Retina (tissue), 1 donor: ENCODE results near the gene GSTM5.
"Not testable (repeated sequence)": the region's sequence is repeated elsewhere in the genome, so short reads cannot be mapped to it uniquely, and the experiment has no call there.

Experiments used
- DNase-seq: peaks from one replicate; pipeline ENCODE4 v3.0.0-alpha.2; 2016

The GSTM5 gene

DNA sequence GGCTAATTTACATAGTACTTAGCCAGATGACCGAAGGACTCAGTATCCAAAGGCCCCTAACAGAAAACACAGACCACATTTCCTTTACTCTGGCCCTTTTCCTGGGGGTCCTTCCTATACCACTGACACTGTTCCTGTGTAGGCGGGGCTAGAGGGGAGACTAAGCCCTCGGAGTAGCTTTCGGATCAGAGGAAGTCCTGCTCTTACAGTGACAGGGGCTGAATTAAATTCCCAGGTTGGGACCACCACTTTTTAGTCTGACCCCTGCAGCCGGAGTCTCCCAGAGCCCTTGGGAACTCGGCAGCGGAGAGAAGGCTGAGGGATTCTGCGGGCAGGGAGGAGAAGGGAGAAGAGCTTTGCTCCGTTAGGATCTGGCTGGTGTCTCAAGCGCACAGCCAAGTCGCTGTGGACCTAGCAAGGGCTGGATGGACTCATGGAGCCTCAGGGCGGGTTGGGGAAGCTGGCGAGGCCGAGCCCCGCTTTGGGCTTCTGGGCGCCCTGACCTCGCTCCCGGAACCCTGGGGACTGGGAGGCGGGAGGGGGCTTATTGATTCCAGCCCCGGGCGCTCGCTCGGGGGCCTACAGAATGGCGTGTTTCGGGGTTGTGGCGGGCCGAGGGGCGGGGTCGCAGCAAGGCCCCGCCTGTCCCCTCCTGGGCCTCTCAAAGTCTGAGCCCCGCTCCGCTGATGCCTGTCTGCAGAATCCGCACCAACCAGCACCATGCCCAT is at the start of gene GSTM5:
TSS of gene GSTM5 (plus strand) at position 659 of the 728 bp plus-strand sequence. CDS start at position 721, 62 bp downstream.
- DNase-seq: peak; percentile 69

DNA sequence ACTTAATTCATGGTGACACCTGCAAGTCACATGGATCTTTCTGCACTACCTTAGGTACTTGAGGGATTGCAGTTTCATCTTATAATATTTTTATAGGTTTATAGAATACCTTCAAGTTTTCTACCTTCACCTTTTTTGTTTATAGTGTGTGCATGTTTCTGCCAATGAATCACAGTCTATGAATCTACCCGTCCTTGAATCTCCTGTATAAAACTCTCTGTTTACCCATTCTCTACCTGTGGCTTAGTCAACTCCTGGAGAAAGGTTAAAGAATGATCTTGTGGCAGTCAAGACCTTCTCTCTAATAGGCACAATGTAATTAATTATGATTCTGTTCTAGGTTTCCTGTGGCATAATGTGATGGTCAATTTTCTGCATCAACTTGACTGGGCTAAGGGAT is 47.4 kb upstream of the GSTM5 start:
- DNase-seq: no peak

DNA sequence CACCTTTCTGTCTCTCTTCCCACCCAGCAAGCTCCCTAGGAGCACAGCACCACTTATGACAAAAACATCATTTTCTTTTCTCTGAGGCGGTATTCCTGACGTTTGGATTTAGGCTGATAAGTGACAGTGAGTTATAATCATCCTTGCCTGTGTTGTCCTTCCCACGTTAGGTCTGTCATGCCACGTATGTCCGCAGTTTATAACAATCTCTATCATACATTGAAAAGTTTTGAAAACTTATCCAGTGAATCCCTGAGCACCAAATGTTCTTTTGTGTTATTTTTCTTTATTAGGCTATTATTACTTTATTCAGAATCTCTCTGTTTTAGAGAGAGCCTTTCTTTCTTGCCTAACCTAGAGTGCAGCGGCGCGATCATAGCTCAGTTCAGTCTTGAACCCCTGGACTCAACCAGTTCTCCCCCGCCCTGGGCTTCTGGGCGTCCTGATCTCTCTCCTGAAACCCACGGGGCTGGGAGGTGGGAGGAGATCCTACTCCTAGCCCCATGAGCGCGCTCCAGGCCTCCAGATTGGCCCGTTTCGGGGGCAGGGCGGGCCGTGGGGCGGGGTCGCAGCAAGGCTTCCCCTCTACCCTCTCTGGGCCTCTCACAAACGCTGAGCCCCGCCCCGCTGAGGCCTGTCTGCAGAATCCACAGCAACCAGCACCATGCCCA is 44.5 kb upstream of the GSTM5 start, which contains the start of gene GSTM2:
TSS of gene GSTM2 (plus strand) at position 606 of the 671 bp plus-strand sequence. CDS start at position 665, 59 bp downstream.
- DNase-seq: peak; percentile 89

DNA sequence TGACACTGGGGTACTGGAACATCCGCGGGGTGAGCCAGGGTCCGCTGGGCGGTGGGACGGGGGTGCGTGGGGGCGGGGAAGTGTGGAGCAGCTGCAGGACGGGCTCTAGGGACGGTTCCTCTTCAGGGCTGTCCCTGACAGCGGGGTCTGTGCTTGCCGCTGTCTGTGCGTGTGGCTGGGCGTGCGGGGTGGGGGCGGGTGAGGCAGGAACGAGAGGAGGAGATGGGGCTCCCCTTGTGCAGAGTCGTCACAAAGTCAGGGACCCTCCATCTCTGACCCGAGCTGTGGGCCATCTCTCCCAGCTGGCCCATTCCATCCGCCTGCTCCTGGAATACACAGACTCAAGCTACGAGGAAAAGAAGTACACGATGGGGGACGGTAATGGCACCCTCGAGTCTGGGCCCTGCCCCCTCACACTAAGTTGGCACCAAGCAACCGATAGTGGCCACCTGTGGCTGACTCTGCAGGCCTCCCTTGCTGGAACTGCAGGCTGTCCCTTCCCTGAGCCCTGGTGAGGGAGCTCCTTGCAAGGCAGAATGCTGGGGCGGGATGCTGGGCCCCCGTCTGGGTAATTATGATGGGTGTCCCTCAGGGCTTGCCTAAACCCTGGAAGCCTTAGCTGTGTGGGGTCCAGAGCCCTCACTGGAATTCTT is 43.8 kb upstream of the GSTM5 start:
- DNase-seq: peak; percentile 35

DNA sequence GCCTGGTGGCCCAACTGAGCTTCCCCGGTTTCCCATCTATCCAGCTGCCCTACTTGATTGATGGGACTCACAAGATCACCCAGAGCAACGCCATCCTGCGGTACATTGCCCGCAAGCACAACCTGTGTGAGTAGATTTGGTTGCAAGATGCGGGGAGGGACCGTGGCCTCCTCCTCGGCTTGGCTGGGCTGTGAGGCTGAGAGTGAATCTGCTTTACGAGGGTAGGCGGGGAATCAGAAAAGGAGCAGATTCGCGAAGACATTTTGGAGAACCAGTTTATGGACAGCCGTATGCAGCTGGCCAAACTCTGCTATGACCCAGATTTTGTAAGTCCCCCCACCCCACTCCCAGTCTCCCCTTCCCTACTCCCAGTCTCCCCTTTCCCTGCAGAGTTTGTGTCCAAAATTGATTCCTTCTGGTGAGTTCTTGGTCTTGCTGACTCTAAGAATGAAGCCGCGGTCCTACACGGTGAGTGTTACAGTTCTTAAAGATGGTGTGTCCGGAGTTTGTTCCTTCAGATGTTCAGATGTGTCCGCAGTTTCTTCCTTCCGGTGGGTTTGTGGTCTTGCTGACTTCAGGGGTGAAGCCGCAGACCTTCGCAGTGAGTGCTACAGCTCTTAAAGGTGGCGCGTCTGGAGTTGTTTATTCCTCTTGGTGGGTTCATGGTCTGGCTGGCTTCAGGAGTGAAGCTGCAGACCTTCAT is 42.7 kb upstream of the GSTM5 start:
- no peak for DNase-seq

DNA sequence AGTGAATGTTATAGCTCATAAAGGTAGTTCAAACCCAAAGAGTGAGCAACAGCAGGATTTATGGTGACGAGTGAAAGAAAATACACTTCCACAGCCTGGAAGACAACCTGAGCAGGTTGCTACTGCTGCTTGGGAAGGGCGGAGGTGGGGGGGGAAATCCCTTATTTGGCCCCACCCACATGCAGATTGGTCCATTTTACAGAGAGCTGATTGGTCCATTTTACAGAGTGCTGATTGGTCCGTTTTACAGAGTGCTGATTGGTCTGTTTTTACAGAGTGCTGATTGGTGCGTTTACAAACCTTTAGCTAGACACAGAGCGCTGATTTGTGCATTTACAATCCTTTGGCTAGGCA is 42.1 kb upstream of the GSTM5 start:
- not testable (repeated sequence) for DNase-seq

DNA sequence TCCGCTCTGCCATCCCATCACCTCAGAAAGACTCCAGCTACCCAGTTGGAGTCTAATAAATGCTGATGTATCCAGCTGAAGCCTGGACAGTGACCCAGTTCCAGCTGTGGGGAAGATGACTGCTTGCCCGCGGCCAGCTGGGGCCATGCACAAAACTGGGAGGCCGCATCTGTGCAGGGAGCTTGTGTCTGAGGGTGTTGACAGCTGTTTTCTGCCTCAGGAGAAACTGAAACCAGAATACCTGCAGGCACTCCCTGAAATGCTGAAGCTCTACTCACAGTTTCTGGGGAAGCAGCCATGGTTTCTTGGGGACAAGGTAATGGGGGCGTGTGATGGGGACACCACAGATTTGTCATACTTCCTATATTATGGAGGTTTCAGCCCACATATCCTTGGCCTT is 41.0 kb upstream of the GSTM5 start:
- DNase-seq: no peak

DNA sequence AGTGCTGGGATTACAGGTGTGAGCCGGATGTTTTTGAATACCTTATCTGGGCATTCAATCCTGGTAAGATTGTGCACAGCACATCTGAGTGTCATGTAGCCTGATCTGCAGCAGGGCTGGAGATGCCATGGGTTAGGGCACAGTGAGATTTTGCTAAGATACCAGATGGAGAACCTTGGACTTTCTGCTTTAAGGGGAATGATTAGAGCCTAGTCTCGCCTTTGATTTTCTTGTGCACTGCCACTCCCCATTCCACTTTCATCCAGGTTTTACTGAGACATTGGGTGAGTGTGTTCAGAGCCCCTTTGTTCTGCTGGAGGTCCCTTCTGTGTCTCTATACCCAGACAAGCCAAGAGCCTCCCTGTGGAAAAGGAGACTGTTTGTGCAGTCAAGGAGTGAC is 38.2 kb upstream of the GSTM5 start:
- not testable (repeated sequence) for DNase-seq

DNA sequence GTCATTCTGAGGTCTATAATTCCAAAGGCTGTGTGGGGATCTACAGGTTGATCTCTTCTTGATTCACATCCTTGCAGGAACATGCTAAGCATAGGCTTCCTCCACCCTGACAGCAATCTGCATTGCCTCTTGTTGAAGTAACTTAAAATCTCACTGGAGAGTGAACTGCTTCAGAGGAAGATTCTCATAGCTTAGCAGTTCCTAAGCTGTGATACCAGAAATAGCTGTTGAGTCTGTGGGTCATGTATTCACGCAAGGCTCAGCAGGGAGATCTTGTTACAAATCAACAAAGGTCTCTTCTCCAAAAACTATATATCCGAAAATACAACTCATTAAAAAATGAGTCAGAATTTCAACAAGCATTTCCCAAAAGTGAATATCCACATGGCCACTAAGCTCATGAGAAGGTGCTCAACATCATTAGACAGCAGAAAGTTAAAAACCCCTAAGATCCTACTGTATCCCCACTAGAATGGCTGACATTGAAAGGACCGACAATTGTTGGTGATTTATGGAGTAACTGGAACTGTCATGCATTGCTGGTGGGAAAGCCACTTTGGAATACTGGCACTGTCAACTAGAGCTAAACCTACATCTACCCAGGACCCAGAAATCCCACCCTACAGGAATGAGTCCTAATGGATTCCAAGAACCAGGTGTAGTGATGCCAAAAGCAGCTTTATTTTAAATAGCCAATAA is 35.2 kb upstream of the GSTM5 start:
- DNase-seq: not testable (repeated sequence)

DNA sequence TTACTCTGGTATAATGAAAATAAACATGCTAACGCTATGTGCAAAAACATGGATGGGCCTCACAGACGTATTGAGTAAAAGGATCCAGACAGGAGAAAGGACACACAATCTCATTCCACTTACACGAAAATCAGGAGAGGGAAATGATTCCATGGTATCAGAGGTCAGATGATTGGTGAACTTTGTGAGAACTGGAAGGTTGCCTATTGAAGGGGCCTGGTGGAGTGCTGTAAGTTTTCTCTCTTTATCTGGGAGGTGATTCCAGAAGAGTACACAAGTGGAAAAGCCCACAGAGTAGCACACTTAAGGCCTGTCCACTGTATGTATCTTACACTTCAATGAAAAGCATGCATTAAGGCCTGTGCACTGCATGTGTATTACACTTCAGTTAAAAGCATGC is 34.6 kb upstream of the GSTM5 start:
- no peak for DNase-seq

DNA sequence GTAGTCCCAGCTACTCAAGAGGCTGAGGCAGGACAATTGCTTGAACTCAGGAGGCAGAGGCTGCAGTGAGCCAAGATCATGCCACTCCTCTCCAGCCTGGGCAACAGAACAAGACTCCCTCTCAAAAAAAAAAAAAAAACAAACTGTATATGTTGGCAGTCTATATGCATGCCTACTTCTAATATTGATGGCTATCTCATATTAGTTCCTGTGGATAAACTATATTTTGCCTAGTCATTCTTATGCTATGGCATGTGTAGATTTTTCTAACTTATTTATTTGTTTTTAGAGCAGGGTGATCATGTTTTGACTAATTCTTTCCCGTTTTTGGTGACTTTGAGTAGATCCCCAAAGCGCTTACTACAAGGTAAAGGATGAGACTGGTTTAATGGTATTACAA is 33.4 kb upstream of the GSTM5 start:
- DNase-seq: not testable (repeated sequence)

DNA sequence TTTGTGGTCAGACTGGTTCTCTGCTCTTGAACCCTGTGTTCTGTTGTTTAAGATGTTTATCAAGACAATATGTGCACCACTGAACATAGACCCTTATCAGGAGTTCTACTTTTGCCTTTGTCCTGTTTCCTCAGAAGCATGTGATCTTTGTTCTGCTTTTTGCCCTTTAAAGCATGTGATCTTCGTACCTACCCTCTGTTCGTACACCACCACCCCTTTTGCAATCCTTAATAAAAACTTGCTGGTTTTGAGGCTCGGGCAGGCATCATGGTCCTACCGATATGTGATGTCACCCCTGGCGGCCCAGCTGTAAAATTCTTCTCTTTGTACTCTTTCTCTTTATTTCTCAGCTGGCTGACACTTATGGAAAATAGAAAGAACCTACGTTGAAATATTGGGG is 27.3 kb upstream of the GSTM5 start:
- DNase-seq: not testable (repeated sequence)

DNA sequence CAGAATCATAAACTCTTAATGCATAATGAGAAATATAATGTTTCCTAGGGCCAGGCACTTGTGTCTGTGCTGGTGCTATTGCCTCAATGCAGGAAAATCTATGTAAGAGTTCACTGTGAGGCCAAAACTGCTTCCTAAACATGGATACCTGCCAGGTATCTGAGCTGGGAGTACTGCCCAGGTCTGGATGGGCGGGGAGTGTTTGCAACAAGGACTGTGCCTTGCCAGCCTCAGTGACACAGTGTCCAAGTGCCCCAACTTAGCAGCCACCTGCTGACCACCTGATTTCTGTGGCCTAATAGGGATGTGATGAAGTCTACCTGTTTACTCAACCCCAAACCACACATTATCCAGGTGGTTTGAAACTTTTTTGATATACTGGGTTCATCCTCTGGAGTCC is 26.7 kb upstream of the GSTM5 start:
- not testable (repeated sequence) for DNase-seq

DNA sequence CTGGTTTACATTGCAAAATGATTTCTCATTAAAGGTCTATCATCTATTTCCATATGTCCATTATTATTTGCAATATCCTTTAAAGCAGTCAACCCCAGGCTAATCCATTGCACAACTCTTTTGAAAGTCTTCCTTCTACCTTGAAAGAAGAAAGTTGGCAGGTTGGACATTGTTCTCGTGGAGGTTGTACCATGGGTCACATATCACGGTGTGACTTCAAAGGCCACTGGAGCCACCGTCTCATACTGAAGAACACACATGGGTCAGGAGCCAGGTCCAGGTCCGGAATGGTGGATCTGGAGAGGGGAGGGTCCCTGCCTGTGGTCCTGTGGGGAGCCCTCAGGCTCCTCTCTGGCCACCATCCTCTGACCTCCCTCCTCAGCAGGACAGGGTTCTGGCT is 26.2 kb upstream of the GSTM5 start:
- not testable (repeated sequence) for DNase-seq

DNA sequence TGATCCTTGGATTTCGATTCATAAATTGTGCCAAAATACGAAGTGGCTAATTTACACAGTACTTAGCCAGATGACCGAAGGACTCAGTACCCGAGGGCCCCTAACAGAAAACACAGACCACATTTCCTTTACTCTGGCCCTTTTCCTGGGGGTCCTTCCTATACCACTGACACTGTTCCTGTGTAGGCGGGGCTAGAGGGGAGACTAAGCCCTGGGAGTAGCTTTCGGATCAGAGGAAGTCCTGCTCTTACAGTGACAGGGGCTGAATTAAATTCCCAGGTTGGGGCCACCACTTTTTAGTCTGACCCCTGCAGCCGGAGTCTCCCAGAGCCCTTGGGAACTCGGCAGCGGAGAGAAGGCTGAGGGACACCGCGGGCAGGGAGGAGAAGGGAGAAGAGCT is 24.9 kb upstream of the GSTM5 start:
- not testable (repeated sequence) for DNase-seq

DNA sequence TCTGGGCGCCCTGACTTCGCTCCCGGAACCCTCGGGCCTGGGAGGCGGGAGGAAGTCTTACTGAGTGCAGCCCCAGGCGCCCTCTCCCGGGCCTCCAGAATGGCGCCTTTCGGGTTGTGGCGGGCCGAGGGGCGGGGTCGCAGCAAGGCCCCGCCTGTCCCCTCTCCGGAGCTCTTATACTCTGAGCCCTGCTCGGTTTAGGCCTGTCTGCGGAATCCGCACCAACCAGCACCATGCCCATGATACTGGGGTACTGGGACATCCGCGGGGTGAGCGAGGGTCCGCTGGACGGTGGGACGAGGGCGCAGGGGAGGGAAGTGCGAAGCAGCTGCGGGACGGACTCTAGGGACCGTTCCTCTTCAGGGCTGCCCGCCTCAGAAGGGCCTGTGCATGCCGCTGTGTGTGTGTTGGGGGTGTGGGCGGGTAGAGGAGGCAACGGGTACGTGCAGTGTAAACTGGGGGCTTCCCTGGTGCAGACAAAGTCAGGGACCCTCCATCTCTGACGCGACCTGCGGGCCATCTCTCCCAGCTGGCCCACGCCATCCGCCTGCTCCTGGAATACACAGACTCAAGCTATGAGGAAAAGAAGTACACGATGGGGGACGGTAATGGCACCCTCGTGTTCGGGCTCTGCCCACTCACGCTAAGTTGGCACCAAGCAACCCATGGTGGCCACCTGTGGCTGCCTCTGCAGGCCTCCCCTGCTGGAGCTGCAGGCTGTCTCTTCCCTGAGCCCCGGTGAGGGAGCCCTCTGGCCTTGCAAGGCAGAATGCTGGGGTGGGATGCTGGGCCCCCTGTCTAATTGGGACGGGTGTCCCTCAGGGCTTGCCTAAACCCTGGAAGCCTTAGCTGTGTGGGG is 24.2 kb upstream of the GSTM5 start, which contains the start of gene GSTM1:
TSS of gene GSTM1 (plus strand) at position 177 of the 859 bp plus-strand sequence. CDS start at position 234, 57 bp downstream.
- DNase-seq: peak; percentile 84

DNA sequence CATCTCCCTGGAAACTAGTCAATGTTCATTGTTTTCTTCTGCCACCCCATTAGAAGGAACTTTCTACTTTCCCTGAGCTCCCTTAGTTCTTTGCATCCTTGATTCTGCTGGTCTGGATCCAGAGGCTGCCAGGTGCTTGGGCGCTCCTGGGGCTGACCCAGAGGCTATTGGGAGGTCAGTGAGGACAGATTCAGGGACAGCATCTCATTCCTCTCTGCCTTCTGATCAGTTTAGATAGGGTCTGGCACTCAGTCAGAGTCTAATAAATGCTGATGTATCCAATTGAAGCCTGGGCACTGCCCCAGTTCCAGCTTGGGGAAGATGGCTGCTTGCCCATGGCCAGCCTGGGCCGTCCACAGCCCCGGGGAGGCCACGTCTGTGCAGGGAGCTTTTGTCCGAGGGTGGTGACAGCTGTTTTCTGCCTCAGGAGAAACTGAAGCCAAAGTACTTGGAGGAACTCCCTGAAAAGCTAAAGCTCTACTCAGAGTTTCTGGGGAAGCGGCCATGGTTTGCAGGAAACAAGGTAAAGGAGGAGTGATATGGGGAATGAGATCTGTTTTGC is 22.1 kb upstream of the GSTM5 start:
- DNase-seq: no peak

DNA sequence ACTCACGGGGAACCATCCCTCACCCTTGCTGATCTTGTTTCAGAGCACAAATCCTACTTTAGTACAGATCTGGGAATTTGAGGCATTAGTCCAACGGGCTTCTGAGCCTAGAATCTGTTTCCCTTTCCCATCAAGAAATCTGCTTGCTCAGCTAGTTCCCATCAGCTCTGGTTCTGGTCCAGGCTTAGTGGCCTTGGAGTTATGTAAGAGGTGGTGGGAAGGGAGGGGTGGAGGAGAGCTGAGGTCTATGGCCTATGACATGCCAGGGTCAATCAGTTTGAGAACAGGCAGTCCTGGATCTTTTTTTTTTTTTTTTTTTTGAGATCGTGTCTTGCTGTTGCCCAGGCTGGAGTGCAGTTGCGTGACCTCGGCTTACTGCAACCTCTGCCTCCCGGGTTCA is 20.3 kb upstream of the GSTM5 start:
- DNase-seq: no peak

DNA sequence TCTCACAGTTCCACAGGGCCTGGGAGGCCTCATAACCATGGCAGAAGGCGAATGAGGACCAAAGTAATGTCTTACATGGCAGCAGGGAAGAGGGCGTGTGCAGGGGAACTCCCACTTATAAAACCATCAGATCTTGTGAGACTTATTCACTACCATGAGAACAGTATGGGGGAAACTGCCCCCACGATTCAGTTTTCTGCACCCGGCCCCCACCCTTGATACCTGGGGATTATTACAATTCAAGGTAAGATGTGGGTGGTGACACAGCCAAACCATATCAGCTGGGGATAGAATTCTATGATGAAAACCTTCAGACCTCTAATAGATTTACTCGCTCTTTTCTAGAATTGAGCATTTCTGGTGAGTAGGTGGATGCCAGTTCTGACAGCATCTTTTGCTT is 17.7 kb upstream of the GSTM5 start:
- DNase-seq: not testable (repeated sequence)

DNA sequence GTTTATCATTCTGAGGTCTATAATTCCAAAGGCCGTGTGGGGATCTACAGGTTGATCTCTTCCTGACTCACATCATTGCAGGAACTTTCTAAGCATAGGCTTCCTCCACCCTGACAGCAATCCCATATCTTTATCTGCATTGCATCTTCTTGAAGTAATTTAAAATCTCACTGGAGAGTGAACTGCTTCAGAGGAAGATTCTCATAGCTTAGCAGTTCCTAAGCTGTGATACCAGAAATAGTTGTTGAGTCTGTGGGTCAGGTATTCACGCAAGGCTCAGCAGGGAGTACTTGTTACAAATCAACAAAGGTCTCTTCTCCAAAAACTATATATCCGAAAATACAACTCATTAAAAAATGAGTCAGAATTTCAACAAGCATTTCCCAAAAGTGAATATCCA is 16.9 kb upstream of the GSTM5 start:
- not testable (repeated sequence) for DNase-seq

DNA sequence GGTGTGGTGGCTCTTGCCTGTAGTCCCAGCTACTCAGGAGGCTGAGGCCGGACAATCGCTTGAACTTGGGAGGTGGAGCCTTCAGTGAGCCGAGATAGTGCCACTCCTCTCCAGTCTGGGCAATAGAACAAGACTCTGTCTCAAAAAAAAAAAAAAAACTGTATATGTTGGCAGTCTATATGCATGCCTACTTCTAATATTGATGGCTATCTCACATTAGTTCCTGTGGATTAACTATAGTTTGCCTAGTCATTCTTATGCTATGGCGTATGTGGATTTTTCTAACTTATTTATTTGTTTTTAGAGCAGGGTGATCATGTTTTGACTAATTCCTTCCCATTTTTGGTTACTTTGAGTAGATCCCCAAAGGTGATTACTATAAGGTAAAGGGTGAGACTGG is 15.0 kb upstream of the GSTM5 start:
- no peak for DNase-seq
